ENCODE data around the gene EFCAB11. TPM values are rescaled to one million over a fixed set of nuclear protein-coding genes. Genes with fewer than 3 reads are reported as not detected.

The EFCAB11 gene
- total RNA-seq, 4 donors from 2014 or later = 3.3 to 15.6 (median 6.9) TPM

DNA sequence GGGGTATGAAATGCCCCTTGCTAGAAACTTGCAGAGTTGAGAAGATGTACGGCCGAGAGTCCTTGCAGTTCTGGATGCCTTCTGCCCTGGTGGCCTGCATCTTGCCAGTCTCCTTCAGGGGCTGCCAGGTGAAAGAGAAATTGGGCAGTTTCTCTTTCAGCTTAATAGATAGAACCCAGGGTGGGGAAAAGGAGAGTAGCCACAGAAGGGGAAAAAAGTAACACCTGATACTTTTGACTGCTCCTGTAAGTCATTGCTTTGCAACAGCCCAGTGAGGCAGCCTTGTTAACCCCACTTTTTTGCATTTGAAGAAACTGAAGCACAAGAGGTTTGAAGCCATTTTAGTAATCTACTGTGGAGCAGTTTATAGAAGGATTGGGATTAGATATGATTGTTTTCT is 28.8 kb upstream of the EFCAB11 start:
- peaks cover 0 to 37% (median 0%) of the 10 kb centered on the region in 3 donors for H3K36me3 ChIP-seq
- no peaks in the 10 kb centered on the region for H3K27me3 ChIP-seq
- H3K27ac ChIP-seq = no peak overlapping the region
- no peak overlapping the region for H3K4me3 ChIP-seq
- no peaks in the 10 kb centered on the region for H3K9me3 ChIP-seq
- H3K4me1 ChIP-seq = no peaks in the 10 kb centered on the region
- no peak for TF ChIP-seq POLR2A (IDR thresholded peaks at IDR 0.05)
- TF ChIP-seq, protein P1, sequence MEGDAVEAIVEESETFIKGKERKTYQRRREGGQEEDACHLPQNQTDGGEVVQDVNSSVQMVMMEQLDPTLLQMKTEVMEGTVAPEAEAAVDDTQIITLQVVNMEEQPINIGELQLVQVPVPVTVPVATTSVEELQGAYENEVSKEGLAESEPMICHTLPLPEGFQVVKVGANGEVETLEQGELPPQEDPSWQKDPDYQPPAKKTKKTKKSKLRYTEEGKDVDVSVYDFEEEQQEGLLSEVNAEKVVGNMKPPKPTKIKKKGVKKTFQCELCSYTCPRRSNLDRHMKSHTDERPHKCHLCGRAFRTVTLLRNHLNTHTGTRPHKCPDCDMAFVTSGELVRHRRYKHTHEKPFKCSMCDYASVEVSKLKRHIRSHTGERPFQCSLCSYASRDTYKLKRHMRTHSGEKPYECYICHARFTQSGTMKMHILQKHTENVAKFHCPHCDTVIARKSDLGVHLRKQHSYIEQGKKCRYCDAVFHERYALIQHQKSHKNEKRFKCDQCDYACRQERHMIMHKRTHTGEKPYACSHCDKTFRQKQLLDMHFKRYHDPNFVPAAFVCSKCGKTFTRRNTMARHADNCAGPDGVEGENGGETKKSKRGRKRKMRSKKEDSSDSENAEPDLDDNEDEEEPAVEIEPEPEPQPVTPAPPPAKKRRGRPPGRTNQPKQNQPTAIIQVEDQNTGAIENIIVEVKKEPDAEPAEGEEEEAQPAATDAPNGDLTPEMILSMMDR (IDR thresholded peaks at IDR 0.05) = no peak
- no peak for DNase-seq

DNA sequence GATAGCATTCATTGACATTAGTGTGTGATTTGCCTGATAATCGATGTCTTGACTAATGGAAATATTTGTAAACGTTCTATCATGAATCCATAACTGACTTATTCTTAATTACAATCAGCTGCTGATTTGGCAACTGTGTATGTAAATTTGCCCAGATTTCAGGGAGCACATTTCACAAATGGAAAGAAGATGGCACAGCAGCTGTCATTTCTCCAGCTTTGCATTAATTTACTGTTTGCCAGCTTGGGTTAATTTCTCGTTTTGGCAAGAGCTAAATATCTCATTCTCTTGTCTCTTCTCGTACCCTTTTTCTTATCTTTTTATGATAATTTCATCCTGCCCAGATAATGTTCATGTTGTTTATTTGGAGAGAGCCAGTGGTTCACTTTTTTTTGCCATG is 24.1 kb upstream of the EFCAB11 start:
- Histone ChIP-seq H3K4me3 (no peak overlapping the region), H3K36me3 (peaks cover 0 to 38% (median 0%) of the 10 kb centered on the region in 3 donors), H3K27me3 (no peaks in the 10 kb centered on the region), H3K4me1 (no peaks in the 10 kb centered on the region), H3K27ac (no peak overlapping the region), H3K9me3 (no peaks in the 10 kb centered on the region)
- no peak for DNase-seq
- no peak for TF ChIP-seq POLR2A (IDR thresholded peaks at IDR 0.05)
- TF ChIP-seq, protein P1 (IDR thresholded peaks at IDR 0.05) = no peak

DNA sequence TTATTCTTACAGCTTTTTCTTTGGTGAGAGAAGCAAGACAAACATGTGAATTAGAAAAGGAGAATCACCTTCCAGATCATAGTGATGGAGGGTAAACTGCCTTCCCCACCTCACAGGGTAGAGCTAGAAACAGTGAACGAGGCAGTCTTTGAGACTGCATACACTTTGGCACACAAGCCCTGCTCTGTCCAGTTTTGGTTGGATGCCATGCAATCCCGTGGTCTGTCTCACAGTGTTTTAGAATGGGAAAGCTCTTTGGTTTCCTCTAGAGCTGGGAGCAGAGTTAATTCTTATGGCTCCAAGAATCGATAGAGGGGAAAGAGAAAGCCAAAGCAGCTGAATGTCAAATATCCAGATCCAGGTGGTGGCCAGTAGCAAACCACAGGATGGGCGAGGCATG is 23.1 kb upstream of the EFCAB11 start:
- H3K27ac ChIP-seq = no peak overlapping the region
- no peak for TF ChIP-seq POLR2A (IDR thresholded peaks at IDR 0.05)
- TF ChIP-seq, protein P1 (IDR thresholded peaks at IDR 0.05) = no peak
- H3K27me3 ChIP-seq = no peaks in the 10 kb centered on the region
- H3K4me1 ChIP-seq = no peaks in the 10 kb centered on the region
- H3K9me3 ChIP-seq = no peaks in the 10 kb centered on the region
- no peak overlapping the region for H3K4me3 ChIP-seq
- peaks cover 0 to 31% (median 0%) of the 10 kb centered on the region in 3 donors for H3K36me3 ChIP-seq
- no peak for DNase-seq

DNA sequence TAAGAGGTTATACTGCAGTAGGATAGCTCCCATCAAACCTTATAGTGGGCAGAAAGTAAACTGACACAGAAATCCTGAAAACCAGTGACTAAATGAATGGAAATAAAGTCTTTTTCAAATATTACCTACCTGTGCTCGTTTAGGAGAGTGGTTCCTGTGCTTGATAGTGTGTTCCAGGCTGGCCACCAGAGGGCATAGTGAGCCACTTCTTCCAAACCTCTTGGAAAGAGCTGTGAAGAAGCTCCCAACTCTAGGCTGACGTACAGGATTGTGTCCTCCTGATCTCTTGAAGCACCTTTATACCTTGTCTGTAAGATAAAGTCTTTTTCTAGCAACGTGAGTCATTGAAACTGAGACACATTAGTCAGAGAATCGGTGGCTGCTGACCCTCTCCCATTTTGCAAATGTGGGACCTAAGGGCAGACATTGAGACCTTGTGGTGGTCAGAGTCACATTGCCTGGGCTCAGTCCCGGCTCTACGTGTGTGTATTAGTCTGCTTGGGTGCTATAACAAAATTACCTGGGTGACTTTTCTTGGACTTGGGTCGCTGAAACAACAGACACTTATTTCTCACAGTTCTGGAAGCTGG is 18.8 kb upstream of the EFCAB11 start:
- TF ChIP-seq, protein P1 (IDR thresholded peaks at IDR 0.05) = peak; percentile 21 to 81 (median 75)
- no peak for TF ChIP-seq POLR2A (IDR thresholded peaks at IDR 0.05)
- Histone ChIP-seq H3K9me3 (no peaks in the 10 kb centered on the region), H3K4me3 (no peak overlapping the region), H3K4me1 (no peaks in the 10 kb centered on the region), H3K27me3 (no peaks in the 10 kb centered on the region), H3K36me3 (peaks cover 0 to 38% (median 0%) of the 10 kb centered on the region in 3 donors), H3K27ac (no peak overlapping the region)
- DNase-seq = peak; percentile 26 to 85 (median 63)

DNA sequence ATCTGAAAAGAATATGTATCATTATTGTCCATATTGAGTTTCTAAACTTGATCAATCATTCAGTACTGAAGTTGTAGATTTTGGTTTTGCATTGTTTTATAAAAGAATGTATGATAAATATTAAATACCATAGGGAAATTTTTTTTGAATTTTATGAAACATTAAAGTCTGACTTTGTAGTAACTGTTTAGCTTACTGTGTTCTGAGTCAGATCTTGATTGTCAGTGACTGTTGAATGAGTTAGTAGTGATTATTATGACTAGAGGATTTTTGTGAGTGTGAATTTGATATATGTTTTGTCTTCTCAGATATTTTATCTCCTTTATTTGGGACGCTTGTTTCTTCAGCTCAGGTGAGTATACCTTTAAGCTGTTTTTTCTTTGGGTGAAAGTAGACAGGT is 11.3 kb upstream of the EFCAB11 start:
- DNase-seq = no peak
- Histone ChIP-seq H3K4me1 (no peaks in the 10 kb centered on the region), H3K27me3 (no peaks in the 10 kb centered on the region), H3K27ac (no peak overlapping the region), H3K36me3 (peaks cover 0 to 39% (median 0%) of the 10 kb centered on the region in 3 donors), H3K9me3 (no peaks in the 10 kb centered on the region), H3K4me3 (no peak overlapping the region)
- TF ChIP-seq, protein P1 (IDR thresholded peaks at IDR 0.05) = no peak
- no peak for TF ChIP-seq POLR2A (IDR thresholded peaks at IDR 0.05)
